ENCODE results near the gene HLA-DQA1.

Gene HLA-DQA1

GRCh38 chr6:32684246-32684645 lies 47.0 kb downstream of the HLA-DQA1 start:
- H3K4me3 ChIP-seq (ENCODE audit: low read length): no peak overlapping the region
- no peak for TF ChIP-seq ZNF274 (IDR thresholded peaks at IDR 0.05; ENCODE audit: low read depth, low read length)

- no peak for TF ChIP-seq ZNF274 (IDR thresholded peaks at IDR 0.05; ENCODE audit: low read depth, low read length)
- H3K4me3 ChIP-seq (ENCODE audit: low read length): no peak overlapping the region
Measured at GRCh38 chr6:32685603-32686002, 48.4 kb downstream of the HLA-DQA1 start.

- H3K4me3 ChIP-seq (ENCODE audit: low read length): no peak overlapping the region
- no peak for TF ChIP-seq ZNF274 (IDR thresholded peaks at IDR 0.05; ENCODE audit: low read depth, low read length)
Measured at GRCh38 chr6:32689531-32690501, 52.6 kb downstream of the HLA-DQA1 start.

GRCh38 chr6:32692019-32692418 lies 54.8 kb downstream of the HLA-DQA1 start:
- TF ChIP-seq ZNF274 (IDR thresholded peaks at IDR 0.05; ENCODE audit: low read depth, low read length): no peak
- no peak overlapping the region for H3K4me3 ChIP-seq (ENCODE audit: low read length)
